Measurements from ENCODE around the gene IFI35.
"Not testable (repeated sequence)": the region's sequence is repeated elsewhere in the genome, so short reads cannot be mapped to it uniquely, and the experiment has no call there.

Gene IFI35

DNA sequence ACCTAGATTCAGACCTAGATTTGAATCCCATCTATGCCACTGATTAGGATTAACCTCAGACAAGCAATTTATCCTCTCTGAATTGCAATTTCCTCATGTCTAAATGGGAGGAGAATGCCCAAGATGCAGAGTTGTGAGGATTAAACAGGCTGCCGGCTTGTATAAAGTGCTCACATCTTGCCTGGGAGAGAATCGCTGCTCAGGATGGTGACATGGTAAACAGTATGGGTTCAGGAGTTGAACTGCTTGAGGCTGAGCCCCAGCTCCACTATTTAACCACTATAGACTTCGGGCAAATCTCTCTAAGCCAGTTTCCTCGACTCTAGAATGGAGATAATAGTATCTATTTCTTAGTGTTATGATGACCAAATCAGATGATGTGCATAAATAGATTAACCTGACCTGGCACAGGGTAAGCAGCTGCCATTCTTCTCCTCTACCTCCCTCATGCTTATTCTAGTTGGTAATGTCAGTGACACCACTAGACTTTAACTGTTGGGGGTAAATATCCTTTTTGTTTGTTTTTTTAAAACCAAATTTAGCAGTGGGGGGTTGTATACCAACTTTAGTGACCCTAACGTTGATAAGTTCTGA is 9.1 kb upstream of the IFI35 start:
- H4K20me1 ChIP-seq, result peaks cover 38% of the 10 kb centered on the region
- H3K4me1 ChIP-seq, result peaks cover 25% of the 10 kb centered on the region
- no peaks in the 10 kb centered on the region for H3K9me3 ChIP-seq
- no peak for TF ChIP-seq Cebpa-rat (IDR thresholded peaks at IDR 0.05)
- H3K27ac ChIP-seq, result peak overlapping the region; percentile 59
- H3K9ac ChIP-seq, result peak overlapping the region; percentile 71; the same call in 1 of the 2 replicates
- no peaks in the 10 kb centered on the region for H3K27me3 ChIP-seq
- H3K4me3 ChIP-seq, result peak overlapping the region; percentile 57
- H3K4me2 ChIP-seq, result peak overlapping the region; percentile 79
- peaks cover 66% of the 10 kb centered on the region for H3K36me3 ChIP-seq

DNA sequence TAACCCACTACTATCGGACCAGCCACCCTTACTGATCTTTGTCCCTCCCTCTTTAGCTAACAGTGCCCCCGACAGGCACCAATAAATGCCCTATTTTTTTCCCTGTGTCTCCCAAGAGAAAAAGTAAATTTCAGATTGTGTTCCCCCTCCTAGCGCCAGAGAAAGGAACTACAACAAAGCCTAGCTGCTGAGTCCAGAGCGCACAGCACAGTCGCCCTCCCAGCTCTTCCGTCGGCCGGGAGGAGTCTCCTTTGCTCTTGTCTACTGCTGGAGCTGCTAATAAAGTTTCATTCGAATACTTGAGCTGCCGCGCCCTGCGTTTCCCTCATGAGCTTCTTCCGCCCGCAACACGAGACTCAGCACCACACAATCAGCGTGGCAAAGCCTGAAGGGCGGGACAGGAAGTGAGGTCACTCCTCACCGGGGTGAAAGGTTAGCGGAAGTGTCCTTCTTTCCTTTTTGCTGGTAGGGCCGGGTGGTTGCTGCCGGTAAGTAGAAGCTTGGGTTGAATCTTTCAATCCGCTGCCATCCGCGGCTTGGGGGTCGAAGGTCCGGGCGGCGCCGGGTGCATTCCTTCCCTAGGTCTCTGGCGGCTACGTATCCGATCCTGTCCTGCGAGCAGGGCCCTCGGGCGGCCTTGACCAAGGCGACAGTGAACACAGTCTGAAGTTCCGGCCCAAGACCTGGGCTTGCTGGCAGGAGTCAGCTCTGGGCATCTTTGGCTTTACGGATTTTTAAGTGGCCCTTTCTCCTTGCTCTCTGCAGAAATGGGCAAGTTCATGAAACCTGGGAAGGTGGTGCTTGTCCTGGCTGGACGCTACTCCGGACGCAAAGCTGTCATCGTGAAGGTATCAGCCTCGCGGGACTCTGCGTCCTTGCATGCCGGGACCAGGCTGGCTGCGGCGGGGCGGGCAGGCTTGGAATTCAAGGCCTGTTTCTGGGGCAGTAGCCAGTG is 8.3 kb upstream of the IFI35 start, which contains the start of gene RPL27:
TSS of gene RPL27 (plus strand) at position 436 of the 955 bp plus-strand sequence. CDS start at position 768, 332 bp downstream.
- peaks cover 66% of the 10 kb centered on the region for H3K36me3 ChIP-seq

DNA sequence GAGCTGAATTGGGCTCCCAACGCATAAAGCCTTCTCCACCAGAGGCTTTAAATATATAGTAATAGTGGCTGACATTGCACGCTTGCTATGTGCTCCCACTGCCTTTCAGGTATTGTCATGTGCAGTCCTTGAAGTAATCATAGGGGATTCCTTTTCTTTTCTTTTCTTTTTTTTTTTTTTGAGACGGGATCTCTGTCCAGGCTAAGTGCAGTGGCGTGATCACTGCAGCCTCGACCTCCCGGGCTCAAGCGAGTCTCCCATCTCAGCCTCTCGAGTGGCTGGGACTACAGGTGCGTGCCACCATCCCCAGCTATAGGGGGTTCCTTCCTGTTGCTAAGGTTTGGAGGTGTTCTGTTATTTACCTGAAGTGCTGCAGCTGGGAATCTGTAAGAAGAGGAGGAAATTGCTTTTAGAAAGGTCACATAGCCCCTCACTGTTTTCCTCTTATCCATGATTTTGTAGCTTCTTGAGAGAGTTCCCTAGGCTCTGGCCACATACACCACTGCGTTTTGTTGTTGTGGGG is 7.5 kb upstream of the IFI35 start:
- peaks cover 66% of the 10 kb centered on the region for H3K36me3 ChIP-seq
- no peaks in the 10 kb centered on the region for H3K9me3 ChIP-seq
- peak overlapping the region; percentile 94 for H3K27ac ChIP-seq
- peak overlapping the region; percentile 99 for H3K9ac ChIP-seq
- TF ChIP-seq Cebpa-rat (IDR thresholded peaks at IDR 0.05), result no peak
- peaks cover 25% of the 10 kb centered on the region for H3K4me1 ChIP-seq
- H3K4me2 ChIP-seq, result peak overlapping the region; percentile 93
- peak overlapping the region; percentile 94 for H3K4me3 ChIP-seq
- no peaks in the 10 kb centered on the region for H3K27me3 ChIP-seq
- H4K20me1 ChIP-seq, result peaks cover 54% of the 10 kb centered on the region

More for the DNA sequence above, 8.3 kb upstream of the IFI35 start, which contains the start of gene RPL27:
- Histone ChIP-seq H4K20me1 (peaks cover 46% of the 10 kb centered on the region), H3K9ac (peak within 1 kb of the TSS; percentile 99), H3K4me3 (peak within 1 kb of the TSS; percentile 94), H3K4me2 (peak within 1 kb of the TSS; percentile 93), H3K4me1 (peaks cover 25% of the 10 kb centered on the region), H3K27ac (peak within 1 kb of the TSS; percentile 94), H3K27me3 (no peaks in the 10 kb centered on the region), H3K9me3 (no peaks in the 10 kb centered on the region)
- no peak for TF ChIP-seq Cebpa-rat (IDR thresholded peaks at IDR 0.05)

DNA sequence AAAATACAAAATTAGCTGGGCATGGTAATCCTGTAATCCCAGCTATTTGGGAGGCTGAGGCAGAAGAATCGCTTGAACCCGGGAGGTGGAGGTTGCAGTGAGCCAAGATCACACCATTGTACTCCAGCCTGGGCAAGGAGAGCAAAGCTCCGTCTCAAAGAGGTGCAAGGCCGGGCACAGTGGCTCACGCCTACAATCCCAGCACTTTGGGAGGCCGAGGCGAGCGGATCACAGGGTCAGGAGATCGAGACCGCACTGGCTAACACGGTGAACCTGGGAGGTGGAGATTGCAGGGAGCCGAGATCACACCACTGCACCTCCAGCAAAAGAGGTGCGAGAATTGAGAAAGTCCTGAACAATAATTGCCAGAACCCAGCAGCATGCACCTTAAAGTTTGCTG is 5.7 kb upstream of the IFI35 start:
- peaks cover 56% of the 10 kb centered on the region for H4K20me1 ChIP-seq
- peaks cover 25% of the 10 kb centered on the region for H3K4me1 ChIP-seq
- not testable (repeated sequence) for H3K9me3 ChIP-seq, H3K4me2 ChIP-seq, H3K27ac ChIP-seq, H3K4me3 ChIP-seq, H3K27me3 ChIP-seq
- H3K36me3 ChIP-seq, result peaks cover 62% of the 10 kb centered on the region
- peak overlapping the region; percentile 34; the same call in 1 of the 2 replicates for H3K9ac ChIP-seq

DNA sequence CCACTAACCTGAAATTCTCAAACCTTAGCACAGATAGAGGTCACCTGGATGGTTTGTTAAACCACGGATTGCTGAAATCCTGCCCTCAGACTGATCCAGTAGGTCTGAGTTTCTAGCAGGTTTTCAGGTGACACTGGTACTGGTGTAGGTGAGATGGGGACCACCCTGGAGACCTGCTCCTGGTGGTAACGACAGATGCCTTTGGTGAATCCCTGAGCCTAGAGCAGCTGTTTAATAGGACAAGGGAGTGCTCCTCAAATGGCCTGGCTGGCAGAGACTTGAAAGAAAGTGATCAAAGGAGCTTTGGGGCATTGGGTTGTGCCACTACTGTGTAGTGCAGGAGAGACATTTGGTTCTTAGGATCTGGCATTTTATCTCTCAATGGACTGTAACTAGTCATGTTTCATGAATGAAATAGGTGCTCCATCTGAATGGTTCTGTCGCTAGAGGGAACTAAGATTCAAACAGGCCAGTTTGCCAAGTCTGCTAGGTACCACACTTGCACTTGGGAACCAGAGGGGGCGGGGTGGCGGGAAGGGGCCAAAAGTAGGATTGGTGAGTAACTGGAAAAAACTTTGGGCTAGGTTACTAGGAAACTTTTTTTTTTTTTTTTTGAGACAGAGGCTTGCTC is 2.9 kb upstream of the IFI35 start:
- Histone ChIP-seq H3K27ac (no peak overlapping the region), H3K36me3 (peaks cover 66% of the 10 kb centered on the region), H3K27me3 (no peaks in the 10 kb centered on the region), H4K20me1 (peaks cover 54% of the 10 kb centered on the region), H3K9me3 (no peaks in the 10 kb centered on the region), H3K4me1 (peaks cover 25% of the 10 kb centered on the region), H3K4me3 (no peak overlapping the region), H3K4me2 (no peak overlapping the region), H3K9ac (no peak overlapping the region)
- TF ChIP-seq Cebpa-rat (IDR thresholded peaks at IDR 0.05), result no peak

DNA sequence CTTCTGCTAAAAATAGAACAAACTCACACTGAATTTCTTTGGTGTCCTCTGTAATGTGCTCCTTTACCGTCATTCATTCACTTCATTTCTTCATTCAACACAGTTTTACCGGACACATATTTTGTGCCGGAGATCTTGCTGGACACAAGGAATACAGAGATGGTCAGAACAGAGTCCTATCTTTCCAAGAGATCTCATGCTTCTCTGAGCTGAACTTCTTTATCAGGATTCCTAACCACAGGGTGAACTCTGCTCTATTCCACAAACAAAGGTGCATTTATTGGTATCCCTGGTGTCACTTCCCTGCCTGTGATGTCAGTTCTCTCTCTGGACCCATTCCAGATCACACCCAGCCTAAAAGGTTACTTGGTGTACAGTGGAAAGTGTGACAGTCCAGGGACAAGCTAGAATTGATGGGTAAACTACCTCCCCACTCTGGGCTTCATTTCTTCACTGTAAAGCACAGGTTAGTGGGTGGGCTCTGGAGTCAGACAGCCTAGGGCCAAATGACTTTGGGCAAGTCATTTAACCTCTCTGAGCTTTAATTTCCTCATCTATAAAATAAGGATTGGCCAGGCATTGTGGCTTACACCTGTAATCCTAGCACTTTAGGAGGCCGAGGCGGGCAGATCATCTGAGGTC is 4.2 kb downstream of the IFI35 start:
- no peaks in the 10 kb centered on the region for H3K9me3 ChIP-seq
- no peak overlapping the region for H3K27ac ChIP-seq
- H3K4me1 ChIP-seq, result peaks cover 22% of the 10 kb centered on the region
- no peaks in the 10 kb centered on the region for H3K27me3 ChIP-seq
- no peak overlapping the region for H3K4me2 ChIP-seq
- TF ChIP-seq Cebpa-rat (IDR thresholded peaks at IDR 0.05), result no peak
- peaks cover 7% of the 10 kb centered on the region; the same call in 1 of the 2 replicates for H4K20me1 ChIP-seq
- H3K9ac ChIP-seq, result no peak overlapping the region
- H3K4me3 ChIP-seq, result no peak overlapping the region
- peaks cover 42% of the 10 kb centered on the region; the same call in 1 of the 2 replicates for H3K36me3 ChIP-seq

DNA sequence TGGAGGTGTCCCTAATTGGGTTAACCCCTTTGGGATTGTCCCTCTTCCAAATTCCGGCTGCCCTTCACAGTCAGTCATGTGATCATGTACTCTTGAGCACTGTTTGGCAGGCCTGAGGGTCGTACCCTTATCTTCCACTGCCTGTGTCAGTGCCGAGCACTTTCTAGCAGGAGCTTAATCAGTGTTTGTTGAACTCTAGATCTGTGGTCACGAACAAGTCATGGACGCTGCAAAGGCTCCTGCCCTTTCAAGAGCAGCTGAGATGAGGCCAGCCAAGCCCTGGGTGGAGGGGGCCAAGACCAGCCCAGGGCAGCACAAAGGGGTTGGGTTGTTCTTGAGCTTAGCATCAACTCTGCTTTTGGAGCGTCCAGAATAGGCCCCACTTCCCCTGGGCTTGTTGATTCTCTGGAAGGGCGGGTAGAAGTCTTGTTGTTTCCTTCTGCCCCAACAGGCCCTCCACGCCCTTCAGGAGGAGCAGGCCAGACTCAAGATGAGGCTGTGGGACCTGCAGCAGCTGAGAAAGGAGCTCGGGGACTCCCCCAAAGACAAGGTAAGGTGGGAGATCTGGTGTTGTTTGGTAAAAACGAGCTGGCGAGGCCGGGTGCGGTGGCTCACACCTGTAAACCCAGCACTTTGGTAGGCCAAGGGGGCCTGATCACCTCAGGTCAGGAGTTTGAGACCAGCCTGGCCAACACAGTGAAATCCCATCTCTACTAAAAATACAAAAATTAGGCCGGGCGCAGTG is 5.3 kb downstream of the IFI35 start:
- Histone ChIP-seq H3K9ac (no peak overlapping the region), H4K20me1 (peaks cover 7% of the 10 kb centered on the region; the same call in 1 of the 2 replicates), H3K4me2 (no peak overlapping the region), H3K9me3 (no peaks in the 10 kb centered on the region), H3K27me3 (no peaks in the 10 kb centered on the region), H3K4me1 (peaks cover 16% of the 10 kb centered on the region), H3K36me3 (peaks cover 44% of the 10 kb centered on the region), H3K27ac (no peak overlapping the region), H3K4me3 (no peak overlapping the region)
- TF ChIP-seq Cebpa-rat (IDR thresholded peaks at IDR 0.05), result no peak

DNA sequence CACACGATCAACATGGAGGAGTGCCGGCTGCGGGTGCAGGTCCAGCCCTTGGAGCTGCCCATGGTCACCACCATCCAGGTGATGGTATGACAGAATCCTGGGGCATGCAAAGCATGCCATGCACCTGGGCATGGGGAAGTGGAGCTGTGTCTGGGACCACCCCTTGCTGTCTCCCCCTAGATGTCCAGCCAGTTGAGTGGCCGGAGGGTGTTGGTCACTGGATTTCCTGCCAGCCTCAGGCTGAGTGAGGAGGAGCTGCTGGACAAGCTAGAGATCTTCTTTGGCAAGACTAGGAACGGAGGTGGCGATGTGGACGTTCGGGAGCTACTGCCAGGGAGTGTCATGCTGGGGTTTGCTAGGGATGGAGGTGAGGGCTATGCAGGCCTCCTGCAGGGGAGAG is 6.7 kb downstream of the IFI35 start:
- Histone ChIP-seq H3K36me3 (peaks cover 55% of the 10 kb centered on the region), H3K4me2 (no peak overlapping the region), H3K27me3 (no peaks in the 10 kb centered on the region), H3K27ac (no peak overlapping the region), H3K9me3 (no peaks in the 10 kb centered on the region), H3K9ac (no peak overlapping the region), H4K20me1 (peaks cover 15% of the 10 kb centered on the region; the same call in 1 of the 2 replicates), H3K4me3 (no peak overlapping the region), H3K4me1 (peaks cover 16% of the 10 kb centered on the region)
- no peak for TF ChIP-seq Cebpa-rat (IDR thresholded peaks at IDR 0.05)

Measured in BLaER1 (cell line).